Measurements from ENCODE around the gene ZNF85.
"Not testable (repeated sequence)": the region's sequence is repeated elsewhere in the genome, so short reads cannot be mapped to it uniquely, and the experiment has no call there.

GRCh38 chr19:20992788-20993187 is 69.7 kb downstream of the ZNF85 start:
- TF ChIP-seq EZH2 (IDR thresholded peaks at IDR 0.05; ENCODE audit: low read length) = not testable (repeated sequence)
- TF ChIP-seq, protein P1, sequence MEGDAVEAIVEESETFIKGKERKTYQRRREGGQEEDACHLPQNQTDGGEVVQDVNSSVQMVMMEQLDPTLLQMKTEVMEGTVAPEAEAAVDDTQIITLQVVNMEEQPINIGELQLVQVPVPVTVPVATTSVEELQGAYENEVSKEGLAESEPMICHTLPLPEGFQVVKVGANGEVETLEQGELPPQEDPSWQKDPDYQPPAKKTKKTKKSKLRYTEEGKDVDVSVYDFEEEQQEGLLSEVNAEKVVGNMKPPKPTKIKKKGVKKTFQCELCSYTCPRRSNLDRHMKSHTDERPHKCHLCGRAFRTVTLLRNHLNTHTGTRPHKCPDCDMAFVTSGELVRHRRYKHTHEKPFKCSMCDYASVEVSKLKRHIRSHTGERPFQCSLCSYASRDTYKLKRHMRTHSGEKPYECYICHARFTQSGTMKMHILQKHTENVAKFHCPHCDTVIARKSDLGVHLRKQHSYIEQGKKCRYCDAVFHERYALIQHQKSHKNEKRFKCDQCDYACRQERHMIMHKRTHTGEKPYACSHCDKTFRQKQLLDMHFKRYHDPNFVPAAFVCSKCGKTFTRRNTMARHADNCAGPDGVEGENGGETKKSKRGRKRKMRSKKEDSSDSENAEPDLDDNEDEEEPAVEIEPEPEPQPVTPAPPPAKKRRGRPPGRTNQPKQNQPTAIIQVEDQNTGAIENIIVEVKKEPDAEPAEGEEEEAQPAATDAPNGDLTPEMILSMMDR (optimal IDR thresholded peaks at IDR 0.05 in 1 of 3, IDR thresholded peaks at IDR 0.05 in 1 of 3, conservative IDR thresholded peaks at IDR 0.05 in 1 of 3; ENCODE audit: extremely low read depth in 1 of 3, insufficient read depth in 2 of 3, low read length in 3 of 3) = not testable (repeated sequence)

All from keratinocyte (primary cell).